Activated CD4-positive, alpha-beta T cell treated with anti-CD3 and anti-CD28 coated beads, Interleukin-2, Interleukin-4, amounts not matched to agents 100 ng/mL and 50 ng/mL, durations not matched to agents 16 hours and 8 hours (primary cell): ENCODE measurements around the gene GSTM5.
"Not testable (repeated sequence)": the region's sequence is repeated elsewhere in the genome, so short reads cannot be mapped to it uniquely, and the experiment has no call there.

Experiments used
- DNase-seq: peaks from one replicate; pipeline ENCODE4 v3.0.0-alpha.2; 2020; ENCODE audit warnings: low spot score

Gene GSTM5

DNA sequence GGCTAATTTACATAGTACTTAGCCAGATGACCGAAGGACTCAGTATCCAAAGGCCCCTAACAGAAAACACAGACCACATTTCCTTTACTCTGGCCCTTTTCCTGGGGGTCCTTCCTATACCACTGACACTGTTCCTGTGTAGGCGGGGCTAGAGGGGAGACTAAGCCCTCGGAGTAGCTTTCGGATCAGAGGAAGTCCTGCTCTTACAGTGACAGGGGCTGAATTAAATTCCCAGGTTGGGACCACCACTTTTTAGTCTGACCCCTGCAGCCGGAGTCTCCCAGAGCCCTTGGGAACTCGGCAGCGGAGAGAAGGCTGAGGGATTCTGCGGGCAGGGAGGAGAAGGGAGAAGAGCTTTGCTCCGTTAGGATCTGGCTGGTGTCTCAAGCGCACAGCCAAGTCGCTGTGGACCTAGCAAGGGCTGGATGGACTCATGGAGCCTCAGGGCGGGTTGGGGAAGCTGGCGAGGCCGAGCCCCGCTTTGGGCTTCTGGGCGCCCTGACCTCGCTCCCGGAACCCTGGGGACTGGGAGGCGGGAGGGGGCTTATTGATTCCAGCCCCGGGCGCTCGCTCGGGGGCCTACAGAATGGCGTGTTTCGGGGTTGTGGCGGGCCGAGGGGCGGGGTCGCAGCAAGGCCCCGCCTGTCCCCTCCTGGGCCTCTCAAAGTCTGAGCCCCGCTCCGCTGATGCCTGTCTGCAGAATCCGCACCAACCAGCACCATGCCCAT, at the start of gene GSTM5:
Gene GSTM5 (plus strand): TSS at position 659 of the 728 bp plus-strand sequence. CDS start 62 bp downstream, at position 721.
- not testable (repeated sequence) for DNase-seq

GRCh38 chr1:109664671-109665070, 47.4 kb upstream of the GSTM5 start:
- DNase-seq = no peak

- peak; percentile 77 for DNase-seq
Observed at GRCh38 chr1:109667452-109668122, 44.5 kb upstream of the GSTM5 start, which contains the start of gene GSTM2. TSS of gene GSTM2 (plus strand) at chr1:109668057. CDS start at chr1:109668116, 59 bp downstream.

GRCh38 chr1:109668123-109668775, 43.8 kb upstream of the GSTM5 start:
- no peak for DNase-seq

DNA sequence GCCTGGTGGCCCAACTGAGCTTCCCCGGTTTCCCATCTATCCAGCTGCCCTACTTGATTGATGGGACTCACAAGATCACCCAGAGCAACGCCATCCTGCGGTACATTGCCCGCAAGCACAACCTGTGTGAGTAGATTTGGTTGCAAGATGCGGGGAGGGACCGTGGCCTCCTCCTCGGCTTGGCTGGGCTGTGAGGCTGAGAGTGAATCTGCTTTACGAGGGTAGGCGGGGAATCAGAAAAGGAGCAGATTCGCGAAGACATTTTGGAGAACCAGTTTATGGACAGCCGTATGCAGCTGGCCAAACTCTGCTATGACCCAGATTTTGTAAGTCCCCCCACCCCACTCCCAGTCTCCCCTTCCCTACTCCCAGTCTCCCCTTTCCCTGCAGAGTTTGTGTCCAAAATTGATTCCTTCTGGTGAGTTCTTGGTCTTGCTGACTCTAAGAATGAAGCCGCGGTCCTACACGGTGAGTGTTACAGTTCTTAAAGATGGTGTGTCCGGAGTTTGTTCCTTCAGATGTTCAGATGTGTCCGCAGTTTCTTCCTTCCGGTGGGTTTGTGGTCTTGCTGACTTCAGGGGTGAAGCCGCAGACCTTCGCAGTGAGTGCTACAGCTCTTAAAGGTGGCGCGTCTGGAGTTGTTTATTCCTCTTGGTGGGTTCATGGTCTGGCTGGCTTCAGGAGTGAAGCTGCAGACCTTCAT, 42.7 kb upstream of the GSTM5 start:
- DNase-seq = no peak

- not testable (repeated sequence) for DNase-seq
Observed at GRCh38 chr1:109669949-109670302, 42.1 kb upstream of the GSTM5 start.

DNA sequence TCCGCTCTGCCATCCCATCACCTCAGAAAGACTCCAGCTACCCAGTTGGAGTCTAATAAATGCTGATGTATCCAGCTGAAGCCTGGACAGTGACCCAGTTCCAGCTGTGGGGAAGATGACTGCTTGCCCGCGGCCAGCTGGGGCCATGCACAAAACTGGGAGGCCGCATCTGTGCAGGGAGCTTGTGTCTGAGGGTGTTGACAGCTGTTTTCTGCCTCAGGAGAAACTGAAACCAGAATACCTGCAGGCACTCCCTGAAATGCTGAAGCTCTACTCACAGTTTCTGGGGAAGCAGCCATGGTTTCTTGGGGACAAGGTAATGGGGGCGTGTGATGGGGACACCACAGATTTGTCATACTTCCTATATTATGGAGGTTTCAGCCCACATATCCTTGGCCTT, 41.0 kb upstream of the GSTM5 start:
- no peak for DNase-seq

GRCh38 chr1:109673861-109674260, 38.2 kb upstream of the GSTM5 start:
- DNase-seq = not testable (repeated sequence)

GRCh38 chr1:109676683-109677381, 35.2 kb upstream of the GSTM5 start:
- DNase-seq = not testable (repeated sequence)

- DNase-seq = no peak
Observed at GRCh38 chr1:109677459-109677858, 34.6 kb upstream of the GSTM5 start.

GRCh38 chr1:109678637-109679036, 33.4 kb upstream of the GSTM5 start:
- not testable (repeated sequence) for DNase-seq

- DNase-seq = not testable (repeated sequence)
Observed at GRCh38 chr1:109684777-109685176, 27.3 kb upstream of the GSTM5 start.

DNA sequence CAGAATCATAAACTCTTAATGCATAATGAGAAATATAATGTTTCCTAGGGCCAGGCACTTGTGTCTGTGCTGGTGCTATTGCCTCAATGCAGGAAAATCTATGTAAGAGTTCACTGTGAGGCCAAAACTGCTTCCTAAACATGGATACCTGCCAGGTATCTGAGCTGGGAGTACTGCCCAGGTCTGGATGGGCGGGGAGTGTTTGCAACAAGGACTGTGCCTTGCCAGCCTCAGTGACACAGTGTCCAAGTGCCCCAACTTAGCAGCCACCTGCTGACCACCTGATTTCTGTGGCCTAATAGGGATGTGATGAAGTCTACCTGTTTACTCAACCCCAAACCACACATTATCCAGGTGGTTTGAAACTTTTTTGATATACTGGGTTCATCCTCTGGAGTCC, 26.7 kb upstream of the GSTM5 start:
- DNase-seq = not testable (repeated sequence)

- not testable (repeated sequence) for DNase-seq
Observed at GRCh38 chr1:109685890-109686289, 26.2 kb upstream of the GSTM5 start.

DNA sequence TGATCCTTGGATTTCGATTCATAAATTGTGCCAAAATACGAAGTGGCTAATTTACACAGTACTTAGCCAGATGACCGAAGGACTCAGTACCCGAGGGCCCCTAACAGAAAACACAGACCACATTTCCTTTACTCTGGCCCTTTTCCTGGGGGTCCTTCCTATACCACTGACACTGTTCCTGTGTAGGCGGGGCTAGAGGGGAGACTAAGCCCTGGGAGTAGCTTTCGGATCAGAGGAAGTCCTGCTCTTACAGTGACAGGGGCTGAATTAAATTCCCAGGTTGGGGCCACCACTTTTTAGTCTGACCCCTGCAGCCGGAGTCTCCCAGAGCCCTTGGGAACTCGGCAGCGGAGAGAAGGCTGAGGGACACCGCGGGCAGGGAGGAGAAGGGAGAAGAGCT, 24.9 kb upstream of the GSTM5 start:
- DNase-seq = not testable (repeated sequence)

- no peak for DNase-seq
Observed at GRCh38 chr1:109687641-109688499, 24.2 kb upstream of the GSTM5 start, which contains the start of gene GSTM1. TSS of gene GSTM1 (plus strand) at chr1:109687817. CDS start at chr1:109687874, 57 bp downstream.

- DNase-seq = no peak
Observed at GRCh38 chr1:109689844-109690405, 22.1 kb upstream of the GSTM5 start.

GRCh38 chr1:109691759-109692158, 20.3 kb upstream of the GSTM5 start:
- no peak for DNase-seq

DNA sequence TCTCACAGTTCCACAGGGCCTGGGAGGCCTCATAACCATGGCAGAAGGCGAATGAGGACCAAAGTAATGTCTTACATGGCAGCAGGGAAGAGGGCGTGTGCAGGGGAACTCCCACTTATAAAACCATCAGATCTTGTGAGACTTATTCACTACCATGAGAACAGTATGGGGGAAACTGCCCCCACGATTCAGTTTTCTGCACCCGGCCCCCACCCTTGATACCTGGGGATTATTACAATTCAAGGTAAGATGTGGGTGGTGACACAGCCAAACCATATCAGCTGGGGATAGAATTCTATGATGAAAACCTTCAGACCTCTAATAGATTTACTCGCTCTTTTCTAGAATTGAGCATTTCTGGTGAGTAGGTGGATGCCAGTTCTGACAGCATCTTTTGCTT, 17.7 kb upstream of the GSTM5 start:
- not testable (repeated sequence) for DNase-seq

- DNase-seq = not testable (repeated sequence)
Observed at GRCh38 chr1:109695138-109695537, 16.9 kb upstream of the GSTM5 start.
